Keratinocyte (primary cell): Measurements from ENCODE around the gene WASF3. TPM values are rescaled to one million over a fixed set of nuclear protein-coding genes. Genes with fewer than 3 reads are reported as not detected.

Experiments used
- DNase-seq: peaks from one replicate; pipeline ENCODE4 v3.0.0-alpha.2; 2011; ENCODE audit warnings: low read depth, missing footprints, low spot score
- FAIRE-seq: peaks from 2 replicates; lab custom pipeline; 2011; peaks lifted over from hg19 to GRCh38; lab: Jason Lieb, UNC
- H2AFZ ChIP-seq: 2 replicates; pipeline ENCODE4 v1.6.0; 2012; ENCODE audit warnings: low read length, control low read depth, inconsistent platforms; ENCODE audit not compliant: control insufficient read depth
- H3K27ac ChIP-seq: 2 replicates; pipeline ENCODE4 v1.5.1; 2011; ENCODE audit warnings: low read length; ENCODE audit not compliant: control insufficient read depth, insufficient read depth
- H3K27me3 ChIP-seq: 3 replicates; pipeline ENCODE4 v1.6.0; 2011; ENCODE audit warnings: low read length; ENCODE audit not compliant: control insufficient read depth, insufficient read depth; ENCODE audit errors: extremely low read depth
- H3K36me3 ChIP-seq, 2 experiments: 2 replicates in 1 of 2; 3 replicates in 1 of 2; pipeline ENCODE4 v1.5.1; 2011; ENCODE audit warnings: low read length in 2 of 2, mild to moderate bottlenecking in 1 of 2; ENCODE audit not compliant: control insufficient read depth in 2 of 2, insufficient read depth in 2 of 2; ENCODE audit errors: extremely low read depth in 1 of 2
- H3K4me1 ChIP-seq: 3 replicates; pipeline ENCODE4 v1.5.1; 2011; ENCODE audit warnings: low read length; ENCODE audit not compliant: control insufficient read depth, insufficient read depth; ENCODE audit errors: extremely low read depth
- H3K4me2 ChIP-seq: 3 replicates; pipeline ENCODE4 v1.6.0; 2011; ENCODE audit warnings: low read depth, low read length; ENCODE audit not compliant: control insufficient read depth, insufficient read depth; ENCODE audit errors: extremely low read depth
- H3K4me3 ChIP-seq, 3 experiments: fragments of 200-600 bp in 1 of 3; sonication (generic) in 1 of 3; 2 replicates in 2 of 3; 3 replicates in 1 of 3; pipeline ENCODE4 v1.5.1; 2011 to 2016; ENCODE audit warnings: low read length in 3 of 3, mild to moderate bottlenecking in 3 of 3, control low read depth in 2 of 3, inconsistent platforms in 1 of 3, low read depth in 1 of 3, mixed read lengths in 1 of 3, mixed run types in 1 of 3, moderate library complexity in 1 of 3; ENCODE audit not compliant: control insufficient read depth in 2 of 3, insufficient read depth in 2 of 3; ENCODE audit errors: extremely low read depth in 1 of 3
- H3K79me2 ChIP-seq: 2 replicates; pipeline ENCODE4 v1.6.0; 2012; ENCODE audit warnings: low read length; ENCODE audit not compliant: control insufficient read depth, insufficient read depth
- H3K9ac ChIP-seq: 3 replicates; pipeline ENCODE4 v1.6.0; 2011; ENCODE audit warnings: low read length; ENCODE audit not compliant: control insufficient read depth, insufficient read depth; ENCODE audit errors: extremely low read depth
- H3K9me1 ChIP-seq: 3 replicates; pipeline ENCODE4 v1.6.0; 2011; ENCODE audit warnings: low read length; ENCODE audit not compliant: control insufficient read depth, insufficient read depth; ENCODE audit errors: extremely low read depth
- H3K9me3 ChIP-seq: 2 replicates; pipeline ENCODE4 v1.5.1; 2012; ENCODE audit warnings: low read depth, low read length; ENCODE audit not compliant: control insufficient read depth
- H4K20me1 ChIP-seq: 3 replicates; pipeline ENCODE4 v1.6.0; 2011; ENCODE audit warnings: low read length; ENCODE audit not compliant: control insufficient read depth, insufficient read depth; ENCODE audit errors: extremely low read depth
- EZH2 ChIP-seq: IDR thresholded peaks from one replicate; pipeline ENCODE4 v1.6.1; 2012; ENCODE audit warnings: inconsistent platforms, mild to moderate bottlenecking, low read length, moderate library complexity
- dilution Hi-C: fragments of 300-500 bp; cut with MboI; formaldehyde crosslinking; loops from one replicate; pipeline ENCODE4 v1.7.0; 2020; ENCODE audit warnings: low sequenced_read_pairs; ENCODE audit not compliant: extremely low pct_ligation_motif_present
- polyA plus RNA-seq, 5 experiments: library from polyadenylated mRNA; depleted of rRNA in 3 of 5; stranded (reverse) in 3 of 5; stranded (forward) in 1 of 5; unstranded in 1 of 5; fragments of >200 nt; gene quantifications; 1 replicate in 1 of 5; 2 replicates in 3 of 5; 3 replicates in 1 of 5; pipeline versions ENCODE4 v1.2.1 to v1.2.3, GENCODE V29; 2011 to 2012; ENCODE audit warnings: missing spikeins in 2 of 5, low read depth in 1 of 5, low replicate concordance in 1 of 5
- TF ChIP-seq, protein P1 (sequence below), 3 experiments: IDR thresholded peaks in 1 of 3; conservative IDR thresholded peaks in 1 of 3; optimal IDR thresholded peaks in 1 of 3; 2 replicates in 2 of 3; 3 replicates in 1 of 3; pipeline versions ENCODE3 to v1.5.1; 2011; ENCODE audit warnings: low read length in 3 of 3, mild to moderate bottlenecking in 3 of 3, moderate library complexity in 2 of 3, control low read depth in 1 of 3, inconsistent platforms in 1 of 3; ENCODE audit not compliant: insufficient read depth in 2 of 3; ENCODE audit errors: extremely low read depth in 1 of 3

Gene WASF3
- polyA plus RNA-seq, 1 donor (not counting 4 experiments of a cell fraction or from before 2014, with no cell fraction given), result 6.3 TPM

- Histone ChIP-seq H3K36me3 (no peaks in the 10 kb centered on the region), H4K20me1 (no peaks in the 10 kb centered on the region), H3K9me1 (no peaks in the 10 kb centered on the region), H3K9ac (no peak overlapping the region), H2AFZ (no peak overlapping the region), H3K4me1 (peaks cover 2% of the 10 kb centered on the region), H3K4me2 (no peak overlapping the region), H3K9me3 (no peaks in the 10 kb centered on the region), H3K27ac (no peak overlapping the region), H3K79me2 (peaks cover 1% of the 10 kb centered on the region), H3K4me3 (no peak overlapping the region), H3K27me3 (no peaks in the 10 kb centered on the region)
- dilution Hi-C loops, result no loop called here
- no peak for TF ChIP-seq EZH2
- TF ChIP-seq, protein P1, sequence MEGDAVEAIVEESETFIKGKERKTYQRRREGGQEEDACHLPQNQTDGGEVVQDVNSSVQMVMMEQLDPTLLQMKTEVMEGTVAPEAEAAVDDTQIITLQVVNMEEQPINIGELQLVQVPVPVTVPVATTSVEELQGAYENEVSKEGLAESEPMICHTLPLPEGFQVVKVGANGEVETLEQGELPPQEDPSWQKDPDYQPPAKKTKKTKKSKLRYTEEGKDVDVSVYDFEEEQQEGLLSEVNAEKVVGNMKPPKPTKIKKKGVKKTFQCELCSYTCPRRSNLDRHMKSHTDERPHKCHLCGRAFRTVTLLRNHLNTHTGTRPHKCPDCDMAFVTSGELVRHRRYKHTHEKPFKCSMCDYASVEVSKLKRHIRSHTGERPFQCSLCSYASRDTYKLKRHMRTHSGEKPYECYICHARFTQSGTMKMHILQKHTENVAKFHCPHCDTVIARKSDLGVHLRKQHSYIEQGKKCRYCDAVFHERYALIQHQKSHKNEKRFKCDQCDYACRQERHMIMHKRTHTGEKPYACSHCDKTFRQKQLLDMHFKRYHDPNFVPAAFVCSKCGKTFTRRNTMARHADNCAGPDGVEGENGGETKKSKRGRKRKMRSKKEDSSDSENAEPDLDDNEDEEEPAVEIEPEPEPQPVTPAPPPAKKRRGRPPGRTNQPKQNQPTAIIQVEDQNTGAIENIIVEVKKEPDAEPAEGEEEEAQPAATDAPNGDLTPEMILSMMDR (optimal IDR thresholded peaks at IDR 0.05 in 1 of 3, IDR thresholded peaks at IDR 0.05 in 1 of 3, conservative IDR thresholded peaks at IDR 0.05 in 1 of 3; ENCODE audit: extremely low read depth in 1 of 3, insufficient read depth in 2 of 3, low read length in 3 of 3), result no peak
- DNase-seq (no peak), FAIRE-seq (no peak)
Measured at GRCh38 chr13:26606631-26607030, 49.1 kb downstream of the WASF3 start.

GRCh38 chr13:26614721-26615120 is 57.2 kb downstream of the WASF3 start:
- Histone ChIP-seq H3K4me1 (peaks cover 30% of the 10 kb centered on the region), H3K79me2 (no peaks in the 10 kb centered on the region), H3K4me2 (no peak overlapping the region), H2AFZ (no peak overlapping the region), H3K9me1 (no peaks in the 10 kb centered on the region), H3K36me3 (no peaks in the 10 kb centered on the region), H4K20me1 (no peaks in the 10 kb centered on the region), H3K4me3 (no peak overlapping the region), H3K27ac (no peak overlapping the region), H3K9ac (no peak overlapping the region), H3K27me3 (no peaks in the 10 kb centered on the region), H3K9me3 (no peaks in the 10 kb centered on the region)
- TF ChIP-seq, protein P1 (optimal IDR thresholded peaks at IDR 0.05 in 1 of 3, IDR thresholded peaks at IDR 0.05 in 1 of 3, conservative IDR thresholded peaks at IDR 0.05 in 1 of 3; ENCODE audit: extremely low read depth in 1 of 3, insufficient read depth in 2 of 3, low read length in 3 of 3), result no peak
- TF ChIP-seq EZH2, result no peak
- dilution Hi-C loops, result no loop called here
- DNase-seq (no peak), FAIRE-seq (no peak)
